ENCODE data around the gene SDF2L1. TPM values are rescaled to one million over a fixed set of nuclear protein-coding genes. Genes with fewer than 3 reads are reported as not detected.
"Not testable (repeated sequence)": the region's sequence is repeated elsewhere in the genome, so short reads cannot be mapped to it uniquely, and the experiment has no call there.

The SDF2L1 gene
- total RNA-seq, 1 donor from 2014 or later = 32.7 TPM

DNA sequence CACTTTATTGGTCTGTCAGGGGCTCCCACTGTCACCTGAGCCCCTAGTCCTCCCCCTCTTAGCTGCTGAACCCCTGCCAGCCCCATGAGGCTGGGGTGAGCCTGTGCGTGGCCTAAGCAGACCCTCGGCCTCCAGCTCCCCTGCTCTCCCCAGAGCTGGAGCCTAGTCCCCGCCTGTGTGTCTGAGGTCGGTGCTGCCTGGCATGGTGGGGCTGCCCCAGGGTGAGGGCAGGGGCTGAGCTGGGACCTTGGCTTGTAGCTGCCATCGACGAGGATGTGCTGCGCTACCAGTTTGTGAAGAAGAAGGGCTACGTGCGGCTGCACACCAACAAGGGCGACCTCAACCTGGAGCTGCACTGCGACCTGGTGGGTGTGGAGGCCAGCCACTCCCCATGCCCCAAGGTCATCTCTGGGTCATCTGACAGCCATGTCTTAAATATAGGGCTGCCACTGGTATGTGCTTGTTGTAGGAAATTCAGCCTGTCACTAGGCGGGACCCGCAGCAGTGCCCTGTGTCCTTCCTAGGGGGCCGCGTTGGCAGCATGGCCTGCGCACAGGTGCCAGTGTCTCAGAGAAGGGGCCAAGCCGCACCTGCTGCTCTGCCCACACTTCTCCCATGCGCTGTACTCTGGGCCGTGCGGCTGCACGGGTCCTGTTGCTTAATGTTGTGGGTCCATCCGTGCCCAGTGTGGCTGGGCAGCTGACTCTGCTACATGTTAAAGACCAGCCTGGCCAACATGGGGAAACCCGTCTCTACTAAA, 44.7 kb downstream of the SDF2L1 start:
- no peak for DNase-seq (ENCODE audit: low read depth in 2 of 2)

- DNase-seq (ENCODE audit: low read depth in 2 of 2) = no peak
Measured at GRCh38 chr22:21687685-21688259, 45.7 kb downstream of the SDF2L1 start.

DNA sequence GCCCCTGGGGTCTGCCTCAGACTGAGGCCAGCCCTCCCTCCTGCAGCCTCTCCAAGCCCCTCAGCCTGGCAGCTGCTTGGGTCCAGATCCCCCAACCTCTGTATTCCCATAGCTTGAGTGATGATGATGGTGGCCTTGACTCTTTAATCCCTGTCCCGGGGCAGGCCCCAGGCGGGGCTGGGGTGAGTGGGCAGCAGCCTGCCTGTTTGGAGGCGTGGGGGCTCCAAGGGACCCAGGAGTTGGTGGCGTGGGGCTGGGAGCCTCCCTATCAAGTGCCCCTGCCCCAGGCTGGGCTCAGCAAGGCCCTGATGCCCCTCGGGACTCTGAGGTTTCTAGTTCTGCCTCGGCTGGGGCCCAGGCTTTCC, 46.2 kb downstream of the SDF2L1 start:
- no peak for DNase-seq (ENCODE audit: low read depth in 2 of 2)

DNA sequence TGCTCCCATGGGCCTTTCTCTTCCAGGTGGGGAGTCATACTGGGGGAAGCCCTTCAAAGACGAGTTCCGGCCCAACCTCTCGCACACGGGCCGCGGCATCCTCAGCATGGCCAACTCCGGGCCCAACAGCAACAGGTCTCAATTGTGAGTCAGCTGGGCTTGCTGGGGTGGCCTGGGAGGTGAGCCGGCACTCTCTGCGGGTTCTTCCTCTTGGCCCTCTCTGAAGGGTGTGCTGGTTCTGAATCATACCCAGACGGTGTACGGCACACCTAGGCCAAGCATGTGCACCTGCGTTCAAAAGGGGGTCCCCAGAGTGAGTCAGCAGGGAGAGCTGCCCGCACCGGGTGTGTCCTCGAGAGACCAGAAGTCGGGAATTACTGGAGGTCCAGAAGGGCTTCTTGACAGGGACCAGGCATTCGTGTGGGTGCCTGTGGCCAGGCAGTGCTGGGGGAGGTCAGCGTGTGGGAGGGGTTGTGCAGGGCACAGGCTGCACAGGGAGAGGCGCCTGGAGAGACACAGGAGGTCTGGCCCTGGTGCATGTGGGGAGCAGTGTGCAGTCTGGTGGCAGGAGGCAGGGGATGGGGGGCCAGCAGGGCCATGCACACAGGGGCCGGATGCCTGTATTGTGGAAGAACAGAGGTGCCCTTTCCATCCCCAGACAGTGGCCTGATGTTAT, 46.7 kb downstream of the SDF2L1 start:
- DNase-seq (ENCODE audit: low read depth in 2 of 2) = no peak

GRCh38 chr22:21690401-21690801, 48.3 kb downstream of the SDF2L1 start:
- no peak for DNase-seq (ENCODE audit: low read depth in 2 of 2)

DNA sequence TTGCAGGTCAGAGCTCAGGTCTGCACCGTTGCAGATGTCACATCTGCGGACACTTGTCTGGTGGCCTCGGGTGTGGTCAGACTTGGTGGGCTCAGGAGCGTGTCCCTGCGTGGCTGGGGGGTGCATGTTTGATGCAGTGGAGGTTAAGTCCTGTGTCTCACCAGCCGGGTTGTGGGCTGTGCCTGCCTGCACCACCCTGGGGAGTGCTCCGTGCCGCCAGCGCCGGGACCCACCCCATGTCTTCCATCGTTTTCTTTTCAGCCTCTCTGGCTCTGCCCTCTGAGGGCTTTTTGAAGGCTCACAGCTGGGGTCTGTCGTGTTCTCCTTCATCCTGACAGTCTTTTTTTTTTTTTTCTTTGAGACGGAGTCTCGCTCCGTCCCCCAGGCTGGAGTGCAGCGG, 49.7 kb downstream of the SDF2L1 start:
- DNase-seq (ENCODE audit: low read depth in 2 of 2) = no peak

GRCh38 chr22:21692856-21693255, 50.8 kb downstream of the SDF2L1 start:
- not testable (repeated sequence) for DNase-seq (ENCODE audit: low read depth in 2 of 2)

DNA sequence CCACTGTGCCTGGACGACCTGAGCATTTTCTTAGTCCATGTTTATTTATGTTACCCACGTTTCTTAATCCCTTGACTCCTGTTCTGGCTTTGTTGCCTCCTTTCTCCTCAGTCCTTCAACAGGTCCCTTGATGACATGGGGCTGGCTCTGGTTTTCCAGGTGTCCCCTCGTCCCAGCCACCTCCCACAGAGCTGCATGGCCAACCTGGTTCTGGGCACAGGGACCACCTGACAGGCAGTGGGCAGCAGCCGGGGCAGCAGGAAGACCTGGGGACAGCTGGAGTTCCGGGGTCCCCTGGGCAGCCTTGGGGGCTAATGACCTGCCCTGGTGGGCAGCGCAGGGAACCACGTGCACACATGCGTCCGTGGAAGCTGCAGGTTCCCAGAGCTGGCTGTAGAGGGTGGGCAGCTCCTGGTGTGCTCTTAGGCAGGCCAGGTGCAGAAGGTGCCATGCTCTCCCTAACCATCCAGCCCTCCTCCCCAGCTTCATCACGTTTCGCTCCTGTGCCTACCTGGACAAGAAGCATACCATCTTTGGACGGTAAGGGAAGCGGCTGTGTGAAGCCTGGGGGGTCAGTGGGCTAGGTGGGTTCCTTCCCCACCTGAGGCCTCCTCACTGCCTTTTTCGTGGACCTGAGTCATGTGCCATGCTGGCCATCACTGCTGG, 51.4 kb downstream of the SDF2L1 start:
- DNase-seq (ENCODE audit: low read depth in 2 of 2) = no peak

Other genes with a start within 250 kb of the SDF2L1 start
- gene HIC2, start 224.9 kb upstream of the SDF2L1 start, total RNA-seq = 1.7 and 3.2 TPM in 2 replicates
- 0.20 and 0.44 TPM in 2 replicates for gene TMEM191C, start 174.9 kb upstream of the SDF2L1 start, total RNA-seq
- under 0.01 TPM in 2 replicates for gene RIMBP3C, start 90.8 kb upstream of the SDF2L1 start, total RNA-seq
- gene UBE2L3, start 74.6 kb upstream of the SDF2L1 start, total RNA-seq = 21.4 and 23.3 TPM in 2 replicates
- 10.5 and 12.0 TPM in 2 replicates for gene YDJC, start 12.3 kb upstream of the SDF2L1 start, total RNA-seq
- not detected in 2 replicates for gene CCDC116, start 9.5 kb upstream of the SDF2L1 start, total RNA-seq
- gene PPIL2, start 23.7 kb downstream of the SDF2L1 start, total RNA-seq = 11.3 and 13.3 TPM in 2 replicates
- gene YPEL1, start 93.5 kb downstream of the SDF2L1 start, total RNA-seq = 2.8 and 5.2 TPM in 2 replicates
- 34.9 and 44.4 TPM in 2 replicates for gene MAPK1, start 225.3 kb downstream of the SDF2L1 start, total RNA-seq